NOMO-1 treated with DMSO at 0.1 percent for 48 hours (cell line): ENCODE data around the gene PHC2.

Experiments
- DNase-seq: peaks from one replicate; lab custom pipeline; 2025; ENCODE audit not compliant: unreplicated experiment; lab: John Stamatoyannopoulos, UW

Gene PHC2

GRCh38 chr1:33391343-33392078, 39.4 kb downstream of the PHC2 start:
- no peak for DNase-seq

GRCh38 chr1:33390542-33390941, 40.4 kb downstream of the PHC2 start:
- no peak for DNase-seq

- no peak for DNase-seq
These were observed 41.8 kb downstream of the PHC2 start for GRCh38 chr1:33388805-33389771.

GRCh38 chr1:33387625-33388024, 43.3 kb downstream of the PHC2 start:
- DNase-seq: no peak

GRCh38 chr1:33385251-33385650, 45.6 kb downstream of the PHC2 start:
- no peak for DNase-seq

- no peak for DNase-seq
These were observed 46.7 kb downstream of the PHC2 start for GRCh38 chr1:33384040-33384812.

GRCh38 chr1:33383489-33383888, 47.4 kb downstream of the PHC2 start:
- no peak for DNase-seq

GRCh38 chr1:33382661-33383415, 48.1 kb downstream of the PHC2 start:
- DNase-seq: no peak

GRCh38 chr1:33381977-33382376, 48.9 kb downstream of the PHC2 start:
- DNase-seq: peak; percentile 41

GRCh38 chr1:33380811-33381210, 50.1 kb downstream of the PHC2 start:
- DNase-seq: no peak

- peak; percentile 48 for DNase-seq
These were observed 51.1 kb downstream of the PHC2 start for GRCh38 chr1:33379631-33380354.

GRCh38 chr1:33378976-33379375, 51.9 kb downstream of the PHC2 start:
- no peak for DNase-seq

- no peak for DNase-seq
These were observed 52.4 kb downstream of the PHC2 start for GRCh38 chr1:33378524-33378923.

- DNase-seq: no peak
These were observed 53.1 kb downstream of the PHC2 start for GRCh38 chr1:33377756-33378155.

- no peak for DNase-seq
These were observed 53.9 kb downstream of the PHC2 start for GRCh38 chr1:33377013-33377412.

- DNase-seq: no peak
These were observed 55.6 kb downstream of the PHC2 start for GRCh38 chr1:33375316-33375715.

- no peak for DNase-seq
These were observed 56.4 kb downstream of the PHC2 start for GRCh38 chr1:33374336-33375105.

GRCh38 chr1:33373606-33374005, 57.3 kb downstream of the PHC2 start:
- DNase-seq: no peak

- DNase-seq: no peak
These were observed 58.2 kb downstream of the PHC2 start for GRCh38 chr1:33372677-33373076.
